ENCODE data around the gene AK8. TPM values are rescaled to one million over a fixed set of nuclear protein-coding genes. Genes with fewer than 3 reads are reported as not detected.

The AK8 gene
- total and polyA plus RNA-seq, 9 of the 15 experiments (the other 6 are each of a cell fraction or from before 2014, with no cell fraction given) = 0.06 to 0.37 TPM; not detected in 7

- TF ChIP-seq ATF6 (CRISPR knock-in tag; IDR thresholded peaks at IDR 0.05) = no peak
- TF ChIP-seq MIER1 (IDR thresholded peaks at IDR 0.05; ENCODE audit: low read depth) = no peak
- TF ChIP-seq PCBP1 (IDR thresholded peaks at IDR 0.05; ENCODE audit: low read depth, low read length, poor library complexity, severe bottlenecking) = peak; percentile 94
- no peak for TF ChIP-seq NFYB (IDR thresholded peaks at IDR 0.05; ENCODE audit: extremely low read depth, insufficient read length)
- TF ChIP-seq MAX (CRISPR knock-in tag; IDR thresholded peaks at IDR 0.05) = peak; percentile 57; the same call in 1 of the 2 replicates
- no peak for TF ChIP-seq HDAC8 (tag; IDR thresholded peaks at IDR 0.05)
- no peak for TF ChIP-seq CC2D1A (IDR thresholded peaks at IDR 0.05)
- no peak for TF ChIP-seq RAD51 (IDR thresholded peaks at IDR 0.05; ENCODE audit: borderline replicate concordance, low read depth)
- TF ChIP-seq ZNF586 (CRISPR knock-in tag; conservative IDR thresholded peaks at IDR 0.05) = no peak
- no peak for TF ChIP-seq PYGO2 (tag; IDR thresholded peaks at IDR 0.05)
- no peak for TF ChIP-seq ZNF311 (CRISPR knock-in tag; IDR thresholded peaks at IDR 0.05)
- no peak for TF ChIP-seq ZNF408 (CRISPR knock-in tag; IDR thresholded peaks at IDR 0.05; ENCODE audit: low read depth)
- no peak for TF ChIP-seq MYNN (IDR thresholded peaks at IDR 0.05)
- TF ChIP-seq MYNN (CRISPR knock-in tag; IDR thresholded peaks at IDR 0.05) = no peak
- no peak for TF ChIP-seq NCOA4 (IDR thresholded peaks at IDR 0.05; ENCODE audit: partially characterized antibody)
- no peak for TF ChIP-seq SNAPC5 (CRISPR knock-in tag; IDR thresholded peaks at IDR 0.05)
- TF ChIP-seq ZBTB33 (CRISPR knock-in tag; IDR thresholded peaks at IDR 0.05) = 0 out of 2 replicates have a peak, but pooled peaks have one; percentile 14
- no peak for TF ChIP-seq E2F5 (CRISPR knock-in tag; IDR thresholded peaks at IDR 0.05)
- no peak for TF ChIP-seq MAFG (tag; conservative IDR thresholded peaks at IDR 0.05)
- TF ChIP-seq ARID2 (IDR thresholded peaks at IDR 0.05) = no peak
- 0 out of 2 replicates have a peak, but pooled peaks have one; percentile 65 for TF ChIP-seq CTBP1 (IDR thresholded peaks at IDR 0.05; ENCODE audit: borderline replicate concordance)
- no peak for TF ChIP-seq PTBP1 (IDR thresholded peaks at IDR 0.05; ENCODE audit: low read depth, low read length)
- TF ChIP-seq BRD9 (IDR thresholded peaks at IDR 0.05; ENCODE audit: low read depth, partially characterized antibody) = no peak
- peak; percentile 23; the same call in 1 of the 2 replicates for TF ChIP-seq KDM2B (CRISPR knock-in tag; IDR thresholded peaks at IDR 0.05)
- TF ChIP-seq ZBTB17 (CRISPR knock-in tag; IDR thresholded peaks at IDR 0.05) = 0 out of 2 replicates have a peak, but pooled peaks have one; percentile 48
Measured at GRCh38 chr9:132877824-132878694, at the start of gene AK8 (continued).

Measured in K562 (cell line).